Measurements from ENCODE around the gene UAP1L1. TPM values are rescaled to one million over a fixed set of nuclear protein-coding genes. Genes with fewer than 3 reads are reported as not detected.
A peak's percentile ranks its signal among the peaks of the same experiment; 100 is the strongest.
"Not testable (repeated sequence)": the region's sequence is repeated elsewhere in the genome, so short reads cannot be mapped to it uniquely, and the experiment has no call there.

The UAP1L1 gene
- total and polyA plus RNA-seq, 9 of the 15 experiments (the other 6 are each of a cell fraction or from before 2014, with no cell fraction given) = 0.20 to 8.6 (median 3.7) TPM

DNA sequence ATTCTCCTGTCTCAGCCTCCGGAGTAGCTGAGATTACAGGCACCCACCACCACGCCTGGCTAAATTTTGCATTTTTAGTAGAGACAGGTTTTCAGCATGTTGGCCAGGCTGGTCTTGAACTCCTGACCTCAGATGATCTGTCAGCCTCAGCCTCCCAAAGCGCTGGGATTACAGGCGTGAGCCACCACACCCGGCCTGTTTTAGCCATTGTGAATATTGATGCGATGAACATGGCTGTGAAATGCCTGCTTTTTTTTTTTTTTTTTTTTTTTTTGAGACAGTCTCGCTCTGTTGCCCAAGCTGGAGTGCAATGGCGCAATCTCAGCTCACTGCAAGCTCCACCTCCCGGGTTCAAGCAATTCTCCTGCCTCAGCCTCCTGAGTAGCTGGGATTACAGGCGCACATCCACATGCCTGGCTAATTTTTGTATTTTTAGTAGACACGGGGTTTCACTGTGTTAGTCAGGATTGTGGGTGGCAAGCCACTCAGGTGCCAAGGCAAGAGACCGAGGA lies 40.8 kb downstream of the UAP1L1 start:
- ATAC-seq; H3K27me3 ChIP-seq (ENCODE audit: control insufficient read depth in 2 of 2, insufficient read depth in 2 of 2, low read length in 2 of 2); CTCF ChIA-PET (ENCODE audit: low intra/inter-chr PET ratio); H4K20me1 ChIP-seq (replicated peaks; ENCODE audit: control insufficient read depth, insufficient read depth, low read length); in situ Hi-C loops (cut with MboI); H3K9ac ChIP-seq (ENCODE audit: insufficient read depth in 1 of 2, low read depth in 2 of 2, low read length in 2 of 2); H2AFZ ChIP-seq (ENCODE audit: low read depth, low read length); H3K36me3 ChIP-seq (ENCODE audit: control insufficient read depth, insufficient read depth, low read length); H3K4me2 ChIP-seq (ENCODE audit: insufficient read depth, low read length); H3K27ac ChIP-seq (ENCODE audit: extremely low read depth, low read depth, low read length); H3K9me3 ChIP-seq (replicated peaks; ENCODE audit: control insufficient read depth, insufficient read depth, low read depth, low read length); DNase-seq (ENCODE audit: extremely low read depth in 1 of 4, low spot score in 3 of 4); BruUV-seq (replicated peaks); H3K4me3 ChIP-seq; H3K9me1 ChIP-seq (ENCODE audit: control insufficient read depth, insufficient read depth, low read length); FAIRE-seq: not testable (repeated sequence)
- peak; percentile 47 for TF ChIP-seq CEBPB (tag; IDR thresholded peaks at IDR 0.05)
- POLR2A ChIA-PET = interaction anchor here (1.0 to 1.1 kb wide), 2 partner anchors 10 to 109 kb away, joined by 3 read pairs; partner anchors contain the start of gene RNF224
- WGBS (ENCODE audit: insufficient coverage, low coverage, missing lambda C conversion rate) = 80% methylated on average over 9 of the region's 12 CpGs
- Histone ChIP-seq H3K79me2 (ENCODE audit: control insufficient read depth, insufficient read depth, low read length) (peaks cover 20% of the 10 kb centered on the region), H3K4me1 (replicated peaks in 1 of 2; ENCODE audit: control insufficient read depth in 2 of 2, insufficient read depth in 2 of 2, low read length in 2 of 2) (peaks cover 26 to 46% of the 10 kb centered on the region in 2 experiments)
- intact Hi-C loops (cut with micrococcal nuclease) = loop anchor here (2.0 to 5.0 kb wide), 2 partner anchors 66 to 109 kb away; partner anchors contain the start of genes ENTPD2 and RNF224

DNA sequence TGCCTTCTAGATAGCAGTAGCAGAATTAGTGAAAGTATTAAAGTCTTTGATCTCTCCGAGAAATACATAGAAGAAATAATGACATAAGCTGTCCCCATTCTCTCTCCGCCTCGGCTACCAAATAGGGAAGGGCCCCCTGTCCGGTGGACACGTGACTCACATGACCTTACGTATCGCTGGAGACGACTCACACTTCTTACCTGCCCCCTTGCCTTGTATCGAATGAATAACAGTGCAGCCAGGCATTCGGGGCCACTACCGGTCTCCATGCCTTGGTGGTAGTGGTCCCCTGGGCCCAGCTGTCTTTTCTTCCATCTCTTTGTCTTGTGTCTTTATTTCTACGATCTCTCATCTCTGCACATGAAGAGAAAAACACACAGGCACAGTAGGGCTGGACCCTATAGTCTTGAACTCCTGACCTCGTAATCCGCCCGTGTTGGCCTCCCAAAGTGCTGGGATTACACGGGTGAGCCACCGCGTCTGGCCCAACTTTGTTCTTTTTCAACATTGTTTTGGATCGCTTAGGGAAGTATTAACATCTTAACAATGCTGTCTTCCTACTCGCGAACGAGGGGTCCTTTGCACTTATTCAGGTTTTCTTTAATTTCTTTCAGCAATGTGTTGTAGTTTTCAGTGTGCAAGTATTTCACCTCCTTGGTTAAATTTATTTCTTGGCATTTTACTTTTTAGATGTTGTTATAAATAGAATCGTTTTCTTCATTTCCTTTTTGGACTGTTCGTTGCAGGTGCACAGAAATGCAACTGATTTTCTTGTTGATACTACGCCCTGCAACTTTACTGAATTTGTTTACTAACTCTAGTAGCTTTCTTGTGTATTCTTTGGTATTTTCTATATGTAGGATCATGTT lies 44.8 kb downstream of the UAP1L1 start:
- CTCF ChIA-PET (ENCODE audit: low intra/inter-chr PET ratio) = interaction anchor here (2.0 kb wide), 1 partner anchor 115 kb away, joined by 4 read pairs; no protein-coding TSS in a partner anchor
- DNase-seq (ENCODE audit: extremely low read depth in 1 of 4, low spot score in 3 of 4); H4K20me1 ChIP-seq (replicated peaks; ENCODE audit: control insufficient read depth, insufficient read depth, low read length); H3K36me3 ChIP-seq (ENCODE audit: control insufficient read depth, insufficient read depth, low read length); H3K4me3 ChIP-seq; in situ Hi-C loops (cut with MboI); H3K9me1 ChIP-seq (ENCODE audit: control insufficient read depth, insufficient read depth, low read length); intact Hi-C loops (cut with micrococcal nuclease); FAIRE-seq; H3K9ac ChIP-seq (ENCODE audit: insufficient read depth in 1 of 2, low read depth in 2 of 2, low read length in 2 of 2); BruUV-seq (replicated peaks); H3K9me3 ChIP-seq (replicated peaks; ENCODE audit: control insufficient read depth, insufficient read depth, low read depth, low read length); H3K27me3 ChIP-seq (ENCODE audit: control insufficient read depth in 2 of 2, insufficient read depth in 2 of 2, low read length in 2 of 2); TF ChIP-seq TOE1 (CRISPR knock-in tag; IDR thresholded peaks at IDR 0.05; ENCODE audit: borderline replicate concordance, low read depth): not testable (repeated sequence)
- 27% methylated on average over 23 of the region's 25 CpGs for WGBS (ENCODE audit: insufficient coverage, low coverage, missing lambda C conversion rate)
- POLR2A ChIA-PET = interaction anchor here (1.5 kb wide), 1 partner anchor 32 kb away, joined by 4 read pairs; no protein-coding TSS in a partner anchor
- Histone ChIP-seq H3K27ac (ENCODE audit: extremely low read depth, low read depth, low read length) (peak overlapping the region; percentile 27; the same call in 1 of the 3 replicates), H3K79me2 (ENCODE audit: control insufficient read depth, insufficient read depth, low read length) (peaks cover 10% of the 10 kb centered on the region), H2AFZ (ENCODE audit: low read depth, low read length) (peak overlapping the region; percentile 72; the same call in 1 of the 2 replicates), H3K4me2 (ENCODE audit: insufficient read depth, low read length) (peak overlapping the region; percentile 64), H3K4me1 (replicated peaks in 1 of 2; ENCODE audit: control insufficient read depth in 2 of 2, insufficient read depth in 2 of 2, low read length in 2 of 2) (peaks cover 16 to 25% of the 10 kb centered on the region in 2 experiments)
- peak; percentile 69 for ATAC-seq
- peak; percentile 70; the same call in 1 of the 2 replicates for TF ChIP-seq TOE1 (IDR thresholded peaks at IDR 0.05; ENCODE audit: borderline replicate concordance)
- peak; percentile 16; the same call in 1 of the 2 replicates for TF ChIP-seq ZFX (CRISPR knock-in tag; IDR thresholded peaks at IDR 0.05)

Data from K562 (cell line).